Panc1 (cell line): ENCODE measurements around the gene CPA2. TPM values are rescaled to one million over a fixed set of nuclear protein-coding genes. Genes with fewer than 3 reads are reported as not detected.

Source experiments
- ATAC-seq: fragments of 200-7000 bp; cut with Tn5 transposase; 2 replicates; pipeline ENCODE4 v1.9.1; 2020; ENCODE audit warnings: mild to moderate bottlenecking, moderate library complexity
- BruUV-seq: library from RNA; stranded (reverse); fragments of 400-500 nt; replicated peaks from 2 replicates; lab custom pipeline; 2021; lab: Mats Ljungman, UMichigan
- CTCF ChIA-PET: fragments of 300-600 bp; sonication (Branson Sonifier 250); formaldehyde crosslinking; loops from one replicate; lab custom pipeline; 2022; ENCODE audit warnings: antibody characterized with exemption; lab: Charles Lee
- POLR2A ChIA-PET: fragments of 300-600 bp; sonication (Branson Sonifier 250); formaldehyde crosslinking; loops from one replicate; lab custom pipeline; 2022; ENCODE audit warnings: antibody characterized with exemption; lab: Charles Lee
- DNase-seq: peaks from one replicate; pipeline ENCODE4 v3.0.0-alpha.2; 2010; ENCODE audit warnings: low read depth, low spot score
- H3K27ac ChIP-seq: 2 replicates; pipeline ENCODE4 v1.5.1; 2011; ENCODE audit warnings: mild to moderate bottlenecking, low read length, inconsistent platforms
- H3K27me3 ChIP-seq: fragments of 200-500 bp; sonication (Bioruptor generic); 2 replicates; pipeline ENCODE4 v1.6.0; 2014; ENCODE audit warnings: low read length, inconsistent platforms; ENCODE audit not compliant: control insufficient read depth, insufficient read depth
- H3K36me3 ChIP-seq: fragments of 200-500 bp; sonication (Bioruptor generic); 2 replicates; pipeline ENCODE4 v1.5.1; 2014; ENCODE audit warnings: inconsistent platforms, mild to moderate bottlenecking, low read length, moderate library complexity; ENCODE audit not compliant: control insufficient read depth, insufficient read depth
- H3K4me1 ChIP-seq: 2 replicates; pipeline ENCODE4 v1.5.1; 2011; ENCODE audit warnings: inconsistent platforms, mild to moderate bottlenecking, low read length, moderate library complexity; ENCODE audit not compliant: control insufficient read depth, insufficient read depth
- H3K4me3 ChIP-seq, 2 experiments: 2 replicates each; pipeline ENCODE4 v1.5.1; 2011 to 2012; ENCODE audit warnings: low read depth in 2 of 2, low read length in 2 of 2, mild to moderate bottlenecking in 2 of 2, inconsistent platforms in 1 of 2, moderate library complexity in 1 of 2
- H3K9me3 ChIP-seq: fragments of 200-500 bp; sonication (Bioruptor generic); 2 replicates; pipeline ENCODE4 v1.5.1; 2014; ENCODE audit warnings: low read depth, mild to moderate bottlenecking, inconsistent platforms, low read length, moderate library complexity; ENCODE audit not compliant: control insufficient read depth, insufficient read depth
- CTCF ChIP-seq: fragments of 450-650 bp; IDR thresholded peaks from 2 replicates; pipeline ENCODE4 v1.5.1; 2017; ENCODE audit warnings: mild to moderate bottlenecking
- POLR2AphosphoS5 ChIP-seq: IDR thresholded peaks from 2 replicates; pipeline ENCODE4 v1.6.1; 2012; ENCODE audit warnings: mild to moderate bottlenecking, low read depth, low read length, moderate library complexity
- REST ChIP-seq, 2 experiments: IDR thresholded peaks; 2 replicates each; pipeline ENCODE4 v1.6.1; 2011 to 2012; ENCODE audit warnings: low read depth in 2 of 2, control low read depth in 1 of 2, low read length in 1 of 2, mild to moderate bottlenecking in 1 of 2, moderate library complexity in 1 of 2; ENCODE audit not compliant: insufficient read depth in 1 of 2
- SIN3A ChIP-seq: IDR thresholded peaks from 2 replicates; pipeline ENCODE4 v1.6.1; 2012; ENCODE audit warnings: low read depth, mild to moderate bottlenecking, low read length, moderate library complexity, borderline replicate concordance; ENCODE audit not compliant: insufficient read depth
- TCF7L2 ChIP-seq: IDR thresholded peaks from 2 replicates; pipeline ENCODE4 v1.6.1; 2011; ENCODE audit warnings: mild to moderate bottlenecking, low read depth, low read length, inconsistent platforms
- in situ Hi-C: cut with HindIII; loops from 2 replicates; pipeline ENCODE4 v1.10.0; 2016; ENCODE audit warnings: low sequenced_read_pairs, low pct_unique_long_range_greater_than_20kb
- intact Hi-C: fragments of 100-400 bp; cut with micrococcal nuclease; formaldehyde crosslinking; loops from one replicate; pipeline ENCODE4 v1.10.0; 2022; ENCODE audit not compliant: unreplicated experiment
- total RNA-seq: library from RNA; stranded (reverse); gene quantifications from one replicate; pipeline ENCODE4 v1.2.1, GENCODE V29; 2021; ENCODE audit not compliant: unreplicated experiment

CPA2 gene
- total RNA-seq, 1 experiment from 2014 or later: 0.87 TPM

GRCh38 chr7:130297628-130298543 is 31.2 kb downstream of the CPA2 start:
- ChIA-PET POLR2A (no interaction called here), CTCF (interaction anchor here (1.0 kb wide), 1 partner anchor 31 kb away, joined by 3 read pairs; no protein-coding TSS in a partner anchor)
- intact Hi-C loops (no loop called here), in situ Hi-C loops (no loop called here)
- no peaks in the 10 kb centered on the region for H3K4me1 ChIP-seq
- H3K9me3 ChIP-seq: no peaks in the 10 kb centered on the region; the same call in 1 of the 2 replicates
- H3K36me3 ChIP-seq: no peaks in the 10 kb centered on the region
- no peak for DNase-seq
- no peak for ATAC-seq
- no peak overlapping the region for H3K4me3 ChIP-seq
- no peaks in the 10 kb centered on the region for H3K27me3 ChIP-seq
- H3K27ac ChIP-seq: no peak overlapping the region
- no peak for TF ChIP-seq POLR2AphosphoS5
- no peak for TF ChIP-seq SIN3A
- no peak for TF ChIP-seq TCF7L2
- no peak for TF ChIP-seq CTCF
- no peak for TF ChIP-seq REST (IDR thresholded peaks at IDR 0.05; ENCODE audit: insufficient read depth in 1 of 2, low read depth in 2 of 2, low read length in 1 of 2)
- BruUV-seq: no TSS peak

GRCh38 chr7:130298544-130299326 is 32.1 kb downstream of the CPA2 start:
- no peaks in the 10 kb centered on the region for H3K4me1 ChIP-seq
- no peaks in the 10 kb centered on the region for H3K36me3 ChIP-seq
- DNase-seq (no peak), ATAC-seq (no peak)
- H3K27me3 ChIP-seq: no peaks in the 10 kb centered on the region
- in situ Hi-C loops: no loop called here
- no peak overlapping the region for H3K27ac ChIP-seq
- H3K4me3 ChIP-seq: no peak overlapping the region
- intact Hi-C loops: no loop called here
- POLR2A ChIA-PET: no interaction called here
- BruUV-seq: no TSS peak
- TF ChIP-seq REST (IDR thresholded peaks at IDR 0.05; ENCODE audit: insufficient read depth in 1 of 2, low read depth in 2 of 2, low read length in 1 of 2): no peak
- no peak for TF ChIP-seq TCF7L2
- TF ChIP-seq CTCF: no peak
- no peak for TF ChIP-seq POLR2AphosphoS5
- TF ChIP-seq SIN3A: no peak
- CTCF ChIA-PET: no interaction called here
- no peaks in the 10 kb centered on the region; the same call in 1 of the 2 replicates for H3K9me3 ChIP-seq
